Heart left ventricle (tissue), 16 donors: Measurements from ENCODE around the gene C2CD4C. TPM values are rescaled to one million over a fixed set of nuclear protein-coding genes. Genes with fewer than 3 reads are reported as not detected.
"Not testable (repeated sequence)": the region's sequence is repeated elsewhere in the genome, so short reads cannot be mapped to it uniquely, and the experiment has no call there.

Source experiments
- ATAC-seq, 4 donors: fragments of 200-7000 bp; cut with Tn5 transposase; one replicate each; pipeline ENCODE4 v1.9.1; 2020 to 2022; ENCODE audit warnings: moderate library complexity in 4 of 4, mild to moderate bottlenecking in 3 of 4, moderate number of reproducible peaks in 1 of 4
- DNase-seq, 5 donors: peaks; one replicate each; pipeline ENCODE4 v3.0.0-alpha.2; 2020
- H3K27ac ChIP-seq, 12 donors: fragments of 200-600 bp; sonication (generic) in 4 of 12; one replicate each; pipeline versions ENCODE4 v1.5.0 to v1.8.0; 2016 to 2022; ENCODE audit warnings: mild to moderate bottlenecking in 2 of 12
- H3K27me3 ChIP-seq, 9 donors: fragments of 200-600 bp; sonication (generic) in 2 of 9; one replicate each; pipeline versions ENCODE4 v1.5.1 to v1.8.0; 2016 to 2022; ENCODE audit warnings: mild to moderate bottlenecking in 3 of 9
- H3K36me3 ChIP-seq, 9 donors: fragments of 200-600 bp; sonication (generic) in 2 of 9; one replicate each; pipeline versions ENCODE4 v1.5.0 to v1.8.0; 2018 to 2022; ENCODE audit warnings: mild to moderate bottlenecking in 2 of 9
- H3K4me1 ChIP-seq, 12 donors: fragments of 200-600 bp; sonication (generic) in 4 of 12; one replicate each; pipeline versions ENCODE4 v1.5.0 to v1.8.0; 2016 to 2022; ENCODE audit warnings: mild to moderate bottlenecking in 3 of 12
- H3K4me3 ChIP-seq, 12 donors: fragments of 200-600 bp; sonication (generic) in 4 of 12; one replicate each; pipeline versions ENCODE4 v1.5.0 to v1.8.0; 2017 to 2022; ENCODE audit warnings: mild to moderate bottlenecking in 9 of 12, moderate library complexity in 4 of 12
- H3K9me3 ChIP-seq, 12 donors: fragments of 200-600 bp; sonication (generic) in 4 of 12; one replicate each; pipeline versions ENCODE4 v1.5.0 to v1.8.0; 2016 to 2022; ENCODE audit warnings: mild to moderate bottlenecking in 1 of 12
- CTCF ChIP-seq, 12 donors: fragments of 200-600 bp; sonication (generic) in 4 of 12; IDR thresholded peaks; one replicate each; pipeline versions ENCODE4 v1.5.0 to v1.8.0; 2018 to 2022; ENCODE audit warnings: antibody characterized with exemption in 12 of 12, mild to moderate bottlenecking in 5 of 12
- POLR2A ChIP-seq, 2 donors: fragments of 450-650 bp; IDR thresholded peaks; one replicate each; pipeline ENCODE4 v1.6.1; 2017; ENCODE audit warnings: antibody characterized with exemption in 2 of 2, mild to moderate bottlenecking in 2 of 2, moderate library complexity in 2 of 2
- WGBS, 4 donors: extraction: QIAGEN DNeasy Blood & Tissue Kit in 2 of 4; methylation state at CpG; one replicate each; pipeline versions ENCODE4 v1.1.5 to v1.1.7; 2013 to 2018; 5-methylcytosine and 5-hydroxymethylcytosine counted together
- intact Hi-C, 10 donors: fragments of 100-400 bp; cut with DNase I; formaldehyde crosslinking; loops; one replicate each; pipeline versions ENCODE4 v1.11.1 to v1.14.2; 2022
- polyA plus RNA-seq, 2 donors: library from polyadenylated mRNA; stranded (reverse); fragments of 200-250 nt; gene quantifications; one replicate each; pipeline ENCODE4 v1.2.3, GENCODE V29; 2013
- total RNA-seq, 9 donors: library from RNA; depleted of rRNA in 2 of 9; stranded (reverse); fragments of >200 nt in 2 of 9; fragmentation: NEBNext Ultra II Directional in 3 of 9; extraction: Animal tissue kit (Norgen Biotek cat#: 25700) in 3 of 9; gene quantifications; one replicate each; pipeline versions ENCODE4 v1.1.0 to v1.2.4, GENCODE V29; 2016 to 2023
- donor health status: ischemic (EF 13 %, LVEDD 7.1; RV severe dilation, severe dysfunction).
- donor health status: healthy with polysubstance abuse.
- donor health status: DM: no; HTN: yes; CAD: no.
- donor health status: DM: no; HTN: no; CAD: no.
- donor health status: ischemic (EF 25% LVEDD 6.9; RV normal size, moderate dysfunction).
- donor health status: ischemic (EF 25% LVEDD 5.7; RV mildly dilated, moderate dysfunction).
- donor health status: healthy.
- donor health status: DM: yes; HTN: yes; CAD: no.
- donor health status: ischemic (EF 35%, LVEDD 5.7; RV mildly dilated, moderate dysfunction).
- donor health status: nonischemic (EF 11% LVEDD 7.7; RV severe dilation, severe dysfunction).
- donor health status: DM: yes; HTN: yes; CAD: no.
- donor health status: PGD.
- donor health status: ischemic (EF 29% LVEDD 5.4; RV normal size, mild dysfunction).
- donor health status: nonischemic (EF 23%, LVEDD 6.1; RV moderate dilation, normal function).

C2CD4C gene
- total and polyA plus RNA-seq, 11 donors, result 0.12 to 2.2 (median 1.3) TPM

GRCh38 chr19:384799-385169, 24.2 kb downstream of the C2CD4C start:
- DNase-seq, result peak in 1 of 5 donors; percentile 9
- intact Hi-C loops, result loop anchor here in 7 of 10 donors (1.0 to 10.0 kb wide), 4 partner anchors 96 to 100 kb away; no protein-coding TSS in a partner anchor
- Histone ChIP-seq H3K4me3 (no peak overlapping the region), H3K4me1 (peaks cover 0 to 4% (median 0%) of the 10 kb centered on the region in 12 donors), H3K27ac (no peak overlapping the region), H3K36me3 (no peaks in the 10 kb centered on the region), H3K27me3 (peaks cover 0 to 45% (median 15%) of the 10 kb centered on the region in 9 donors), H3K9me3 (no peaks in the 10 kb centered on the region)
- TF ChIP-seq CTCF (IDR thresholded peaks at IDR 0.05) (no peak), POLR2A (IDR thresholded peaks at IDR 0.05) (no peak)
- no peak for ATAC-seq
- 70 to 75% (median 73%) methylated on average over 9 of the region's 9 CpGs for WGBS, 4 donors

GRCh38 chr19:383922-384798, 24.8 kb downstream of the C2CD4C start:
- ATAC-seq (peak; percentile 42 to 87 (median 74)), DNase-seq (peak in 1 of 5 donors; percentile 72)
- 21 to 54% (median 28%) methylated on average over 28 to 44 of the region's 44 CpGs for WGBS, 4 donors
- TF ChIP-seq POLR2A (IDR thresholded peaks at IDR 0.05) (no peak), CTCF (IDR thresholded peaks at IDR 0.05) (peak; percentile 33 to 74 (median 62))
- Histone ChIP-seq H3K4me1 (peaks cover 0 to 4% (median 0%) of the 10 kb centered on the region in 12 donors), H3K27ac (no peak overlapping the region), H3K4me3 (no peak overlapping the region), H3K9me3 (no peaks in the 10 kb centered on the region), H3K36me3 (no peaks in the 10 kb centered on the region), H3K27me3 (peaks cover 0 to 39% (median 15%) of the 10 kb centered on the region in 9 donors)
- intact Hi-C loops, result loop anchor here in 7 of 10 donors (1.0 to 10.0 kb wide), 4 partner anchors 96 to 101 kb away; no protein-coding TSS in a partner anchor

GRCh38 chr19:383040-383439, 25.9 kb downstream of the C2CD4C start:
- DNase-seq (peak in 1 of 5 donors; percentile 25), ATAC-seq (no peak)
- TF ChIP-seq POLR2A (IDR thresholded peaks at IDR 0.05) (no peak), CTCF (IDR thresholded peaks at IDR 0.05) (no peak)
- Histone ChIP-seq H3K27me3 (peaks cover 0 to 28% (median 15%) of the 10 kb centered on the region in 9 donors), H3K4me1 (peaks cover 0 to 4% (median 0%) of the 10 kb centered on the region in 12 donors), H3K4me3 (no peak overlapping the region), H3K9me3 (no peaks in the 10 kb centered on the region), H3K36me3 (no peaks in the 10 kb centered on the region), H3K27ac (no peak overlapping the region)
- WGBS, 4 donors, result 82 to 89% (median 87%) methylated on average over 15 to 19 of the region's 19 CpGs
- intact Hi-C loops, result loop anchor here in 2 of 10 donors (5.0 to 10.0 kb wide), 2 partner anchors 99 to 102 kb away; no protein-coding TSS in a partner anchor

GRCh38 chr19:382578-382977, 26.4 kb downstream of the C2CD4C start:
- not testable (repeated sequence) for DNase-seq, H3K4me3 ChIP-seq, H3K36me3 ChIP-seq, H3K4me1 ChIP-seq, H3K9me3 ChIP-seq, H3K27ac ChIP-seq, ATAC-seq
- 61 to 77% (median 69%) methylated on average over 8 to 9 of the region's 9 CpGs for WGBS, 4 donors
- H3K27me3 ChIP-seq, result peaks cover 0 to 26% (median 15%) of the 10 kb centered on the region in 9 donors
- intact Hi-C loops, result loop anchor here in 2 of 10 donors (5.0 to 10.0 kb wide), 2 partner anchors 100 to 102 kb away; no protein-coding TSS in a partner anchor

- H3K27ac ChIP-seq, H3K9me3 ChIP-seq, H3K36me3 ChIP-seq, H3K4me3 ChIP-seq, ATAC-seq, H3K4me1 ChIP-seq: not testable (repeated sequence)
- DNase-seq, result peak in 1 of 5 donors; percentile 7
- H3K27me3 ChIP-seq, result peaks cover 0 to 25% (median 15%) of the 10 kb centered on the region in 9 donors
- WGBS, 4 donors, result 72 to 83% (median 79%) methylated on average over 11 of the region's 11 CpGs
- intact Hi-C loops, result loop anchor here in 2 of 10 donors (5.0 to 10.0 kb wide), 2 partner anchors 100 to 103 kb away; no protein-coding TSS in a partner anchor
Observed at GRCh38 chr19:381901-382300, 27.0 kb downstream of the C2CD4C start.

GRCh38 chr19:380618-381219, 28.2 kb downstream of the C2CD4C start:
- H3K27me3 ChIP-seq, result peaks cover 0 to 28% (median 15%) of the 10 kb centered on the region in 9 donors
- not testable (repeated sequence) for H3K4me3 ChIP-seq, H3K9me3 ChIP-seq, H3K4me1 ChIP-seq, H3K36me3 ChIP-seq, ATAC-seq, H3K27ac ChIP-seq
- WGBS, 4 donors, result 67 to 81% (median 71%) methylated on average over 14 to 17 of the region's 17 CpGs
- intact Hi-C loops, result loop anchor here in 2 of 10 donors (5.0 to 10.0 kb wide), 2 partner anchors 102 to 104 kb away; no protein-coding TSS in a partner anchor
- peak in 1 of 5 donors; percentile 26 for DNase-seq
